ENCODE data around the gene KIAA0825.

Gene KIAA0825

DNA sequence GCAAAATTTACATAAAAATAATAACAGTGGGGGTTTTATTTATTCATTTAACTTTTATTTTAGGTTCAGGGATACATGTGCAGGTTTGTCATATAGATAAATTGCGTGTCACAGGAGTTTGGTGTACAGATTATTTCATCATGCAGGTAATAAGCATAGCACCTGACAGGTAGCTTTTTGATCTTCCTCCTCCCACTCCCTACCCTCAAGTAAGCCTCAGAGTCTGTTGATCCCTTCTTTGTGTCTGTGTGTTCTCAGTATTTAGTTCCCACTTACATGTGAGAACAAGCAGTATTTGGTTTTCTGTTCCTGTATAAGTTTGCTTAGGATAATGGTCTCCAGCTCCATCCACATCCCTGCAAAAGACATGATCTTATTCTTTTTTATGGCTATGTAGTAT is 240.3 kb downstream of the KIAA0825 start:
- TF ChIP-seq, protein P1, sequence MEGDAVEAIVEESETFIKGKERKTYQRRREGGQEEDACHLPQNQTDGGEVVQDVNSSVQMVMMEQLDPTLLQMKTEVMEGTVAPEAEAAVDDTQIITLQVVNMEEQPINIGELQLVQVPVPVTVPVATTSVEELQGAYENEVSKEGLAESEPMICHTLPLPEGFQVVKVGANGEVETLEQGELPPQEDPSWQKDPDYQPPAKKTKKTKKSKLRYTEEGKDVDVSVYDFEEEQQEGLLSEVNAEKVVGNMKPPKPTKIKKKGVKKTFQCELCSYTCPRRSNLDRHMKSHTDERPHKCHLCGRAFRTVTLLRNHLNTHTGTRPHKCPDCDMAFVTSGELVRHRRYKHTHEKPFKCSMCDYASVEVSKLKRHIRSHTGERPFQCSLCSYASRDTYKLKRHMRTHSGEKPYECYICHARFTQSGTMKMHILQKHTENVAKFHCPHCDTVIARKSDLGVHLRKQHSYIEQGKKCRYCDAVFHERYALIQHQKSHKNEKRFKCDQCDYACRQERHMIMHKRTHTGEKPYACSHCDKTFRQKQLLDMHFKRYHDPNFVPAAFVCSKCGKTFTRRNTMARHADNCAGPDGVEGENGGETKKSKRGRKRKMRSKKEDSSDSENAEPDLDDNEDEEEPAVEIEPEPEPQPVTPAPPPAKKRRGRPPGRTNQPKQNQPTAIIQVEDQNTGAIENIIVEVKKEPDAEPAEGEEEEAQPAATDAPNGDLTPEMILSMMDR (IDR thresholded peaks at IDR 0.05; ENCODE audit: low read depth, low read length) = no peak
- DNase-seq (ENCODE audit: extremely low read depth, low read depth) = no peak

DNA sequence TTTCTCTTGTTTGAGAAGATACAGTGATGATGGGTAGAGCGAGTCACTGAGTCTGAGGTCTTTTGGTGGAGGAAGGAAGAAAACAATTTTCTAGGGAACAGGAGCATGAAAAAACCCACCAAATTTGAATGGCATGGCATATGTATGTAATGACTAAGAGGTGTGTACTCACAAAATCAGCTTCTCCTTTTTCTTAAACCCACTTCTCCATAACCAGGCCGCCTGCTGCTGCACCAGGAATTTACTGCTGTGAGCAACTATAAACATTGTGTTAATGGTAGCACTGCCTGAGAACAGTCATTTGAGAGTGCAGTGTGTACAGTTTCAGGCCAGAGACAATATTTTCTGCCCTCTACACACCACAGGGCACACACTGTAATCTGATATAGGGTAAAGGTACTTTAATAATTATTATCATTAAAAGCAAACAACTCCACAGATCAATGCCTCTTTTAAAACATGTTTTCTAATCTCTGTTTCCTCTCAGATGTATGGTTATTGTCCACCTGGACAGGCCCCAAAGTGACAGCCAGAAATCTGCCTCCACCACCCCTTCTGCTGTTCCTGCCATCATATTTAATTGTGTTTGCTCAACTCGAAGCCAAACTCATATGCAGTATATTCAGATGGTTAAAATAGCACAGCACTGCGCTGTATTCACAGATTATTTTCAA is 241.6 kb downstream of the KIAA0825 start:
- DNase-seq (ENCODE audit: extremely low read depth, low read depth) = no peak
- TF ChIP-seq, protein P1 (IDR thresholded peaks at IDR 0.05; ENCODE audit: low read depth, low read length) = no peak

DNA sequence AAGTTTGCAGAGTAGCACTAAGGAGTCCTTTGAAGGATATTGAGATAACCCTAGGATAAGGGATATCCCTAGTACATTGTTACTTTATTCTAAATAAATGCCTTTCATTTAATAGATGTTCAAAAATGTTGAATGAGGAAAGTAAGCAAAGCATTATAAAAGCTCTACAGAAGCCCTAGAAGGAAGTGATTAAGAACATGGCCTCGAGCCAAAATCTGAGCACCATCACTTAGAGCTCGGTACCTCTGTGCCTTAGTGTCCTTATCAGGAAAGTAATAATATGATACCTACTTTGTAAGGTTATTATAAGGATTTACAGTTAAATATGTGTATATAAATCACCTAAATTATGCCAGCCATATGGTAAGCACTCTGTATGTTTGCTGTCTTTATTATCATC is 242.6 kb downstream of the KIAA0825 start:
- TF ChIP-seq, protein P1 (IDR thresholded peaks at IDR 0.05; ENCODE audit: low read depth, low read length) = no peak
- DNase-seq (ENCODE audit: extremely low read depth, low read depth) = no peak

DNA sequence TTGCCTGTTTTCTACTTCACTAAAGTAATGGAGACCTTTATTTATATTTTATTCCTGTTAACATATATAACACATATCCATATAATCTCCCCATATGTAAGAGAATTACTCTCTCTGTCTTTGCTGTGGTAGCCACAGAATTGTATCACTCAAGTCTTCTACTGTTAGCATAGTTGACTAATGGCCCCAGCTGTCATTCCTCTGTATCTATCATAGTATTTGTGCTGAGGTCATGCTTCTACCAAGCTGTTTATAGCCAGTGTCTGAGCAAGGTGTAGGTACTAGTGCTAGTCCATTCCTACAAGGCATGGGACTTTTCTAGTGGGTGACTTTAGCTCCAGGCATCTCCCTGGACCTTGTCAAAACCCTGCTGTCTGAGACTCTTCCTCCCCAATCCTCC is 244.1 kb downstream of the KIAA0825 start:
- DNase-seq (ENCODE audit: extremely low read depth, low read depth) = no peak
- TF ChIP-seq, protein P1 (IDR thresholded peaks at IDR 0.05; ENCODE audit: low read depth, low read length) = no peak

DNA sequence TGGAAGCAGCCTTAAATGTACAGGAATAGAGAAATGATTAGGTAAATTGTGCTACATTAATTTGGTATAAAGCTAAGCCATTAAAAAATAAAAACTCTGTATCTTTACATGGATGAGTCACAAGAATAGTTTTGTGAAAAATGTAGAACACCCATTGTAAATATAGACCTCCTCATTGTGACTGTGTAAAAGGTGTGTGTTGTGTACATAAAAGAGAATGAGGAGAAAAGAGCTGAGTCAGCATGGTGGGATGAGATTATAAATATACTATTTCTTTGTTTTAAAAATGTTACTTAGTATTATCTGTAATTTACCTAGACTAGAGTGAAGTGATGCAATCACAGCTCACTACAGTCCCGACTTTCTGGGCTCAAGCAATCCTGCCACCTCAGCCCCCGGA is 250.5 kb downstream of the KIAA0825 start:
- no peak for DNase-seq (ENCODE audit: extremely low read depth, low read depth)
- TF ChIP-seq, protein P1 (IDR thresholded peaks at IDR 0.05; ENCODE audit: low read depth, low read length) = no peak

DNA sequence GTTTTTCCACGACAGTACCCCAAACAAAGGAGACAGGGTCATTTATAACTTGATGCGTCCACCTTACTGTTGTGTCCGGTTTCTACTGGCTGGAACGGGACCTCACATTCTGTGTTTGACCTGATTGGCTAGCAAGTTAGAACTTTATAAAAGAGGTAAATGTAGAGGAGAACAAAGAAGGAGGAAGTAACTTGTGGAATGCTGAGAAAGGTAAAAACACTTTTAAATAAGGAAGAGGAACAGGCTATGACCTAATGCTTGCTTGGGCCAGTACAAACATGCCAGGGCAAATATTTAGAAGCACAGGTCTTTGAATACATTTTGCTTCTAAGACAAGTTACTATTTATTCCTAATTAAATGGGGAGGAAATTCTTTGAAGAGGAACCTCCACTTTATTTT is 251.6 kb downstream of the KIAA0825 start:
- no peak for DNase-seq (ENCODE audit: extremely low read depth, low read depth)
- TF ChIP-seq, protein P1 (IDR thresholded peaks at IDR 0.05; ENCODE audit: low read depth, low read length) = no peak

DNA sequence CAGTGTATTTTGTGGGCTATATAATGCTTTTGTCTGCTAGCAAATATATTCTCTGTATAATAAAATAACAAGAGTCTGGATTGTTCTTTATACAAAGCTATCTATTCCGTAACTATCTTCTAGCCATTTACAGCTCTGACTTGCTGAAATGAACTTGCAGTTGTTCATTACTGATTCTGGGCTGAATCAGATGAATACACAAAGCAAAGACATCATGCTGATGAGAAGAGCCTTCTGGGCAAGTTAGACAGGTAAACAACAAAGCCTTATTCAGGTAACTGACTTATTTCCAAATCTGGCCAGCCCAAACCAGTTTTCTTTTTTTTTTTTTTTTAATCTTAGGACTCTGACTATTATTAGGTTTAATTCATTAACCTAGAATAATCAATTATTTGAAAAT is 255.5 kb downstream of the KIAA0825 start:
- DNase-seq (ENCODE audit: extremely low read depth, low read depth) = no peak
- TF ChIP-seq, protein P1 (IDR thresholded peaks at IDR 0.05; ENCODE audit: low read depth, low read length) = no peak
